ENCODE data around the gene VPS52. TPM values are rescaled to one million over a fixed set of nuclear protein-coding genes. Genes with fewer than 3 reads are reported as not detected.
"Not testable (repeated sequence)": the region's sequence is repeated elsewhere in the genome, so short reads cannot be mapped to it uniquely, and the experiment has no call there.

The VPS52 gene
- total and polyA plus RNA-seq, 2 experiments from 2014 or later: 37.1 to 64.8 TPM

GRCh38 chr6:33276864-33277662 lies 5.4 kb upstream of the VPS52 start, which contains the start of gene B3GALT4:
Gene B3GALT4, plus strand, starts transcription at chr6:33277123. Its CDS starts 297 bp downstream, at chr6:33277420.
- peak; percentile 43 for TF ChIP-seq CTCF (IDR thresholded peaks at IDR 0.05; ENCODE audit: low read depth, low read length)
- H3K9me3 ChIP-seq (ENCODE audit: low read depth): no peaks in the 10 kb centered on the region
- peak; percentile 79 to 83 for DNase-seq (ENCODE audit: low read depth in 1 of 2, low spot score in 1 of 2)
- H3K27ac ChIP-seq: peak within 1 kb of the TSS; percentile 42
- peaks cover 10% of the 10 kb centered on the region for H3K4me1 ChIP-seq (ENCODE audit: low read depth)
- peak within 1 kb of the TSS; percentile 51 for H3K4me3 ChIP-seq
- peaks cover 27% of the 10 kb centered on the region for H3K36me3 ChIP-seq
- no peaks in the 10 kb centered on the region for H3K27me3 ChIP-seq

GRCh38 chr6:33276581-33276863 lies 4.8 kb upstream of the VPS52 start:
- DNase-seq (ENCODE audit: low read depth in 1 of 2, low spot score in 1 of 2): no peak
- H3K27me3 ChIP-seq: no peaks in the 10 kb centered on the region
- H3K4me3 ChIP-seq: peak overlapping the region; percentile 51
- no peak for TF ChIP-seq CTCF (IDR thresholded peaks at IDR 0.05; ENCODE audit: low read depth, low read length)
- no peaks in the 10 kb centered on the region for H3K9me3 ChIP-seq (ENCODE audit: low read depth)
- H3K36me3 ChIP-seq: peaks cover 27% of the 10 kb centered on the region
- peak overlapping the region; percentile 42 for H3K27ac ChIP-seq
- peaks cover 10% of the 10 kb centered on the region for H3K4me1 ChIP-seq (ENCODE audit: low read depth)

- not testable (repeated sequence) for H3K9me3 ChIP-seq (ENCODE audit: low read depth); H3K27ac ChIP-seq; H3K27me3 ChIP-seq; H3K4me1 ChIP-seq (ENCODE audit: low read depth); DNase-seq (ENCODE audit: low read depth in 1 of 2, low spot score in 1 of 2); H3K4me3 ChIP-seq
- H3K36me3 ChIP-seq: peaks cover 27% of the 10 kb centered on the region
Measured at GRCh38 chr6:33275795-33276580, 4.3 kb upstream of the VPS52 start.

GRCh38 chr6:33273924-33274902 lies 2.5 kb upstream of the VPS52 start:
- H3K4me1 ChIP-seq (ENCODE audit: low read depth): peaks cover 10% of the 10 kb centered on the region
- H3K4me3 ChIP-seq: no peak overlapping the region
- TF ChIP-seq CTCF (IDR thresholded peaks at IDR 0.05; ENCODE audit: low read depth, low read length): no peak
- no peak for DNase-seq (ENCODE audit: low read depth in 1 of 2, low spot score in 1 of 2)
- H3K36me3 ChIP-seq: peaks cover 27% of the 10 kb centered on the region
- peak overlapping the region; percentile 8 for H3K27ac ChIP-seq
- H3K27me3 ChIP-seq: no peaks in the 10 kb centered on the region
- H3K9me3 ChIP-seq (ENCODE audit: low read depth): no peaks in the 10 kb centered on the region

GRCh38 chr6:33273129-33273923 lies 1.6 kb upstream of the VPS52 start:
- no peaks in the 10 kb centered on the region for H3K27me3 ChIP-seq
- H3K4me3 ChIP-seq: peak overlapping the region; percentile 84
- peaks cover 34% of the 10 kb centered on the region for H3K36me3 ChIP-seq
- peak overlapping the region; percentile 16 for H3K27ac ChIP-seq
- peaks cover 10% of the 10 kb centered on the region for H3K4me1 ChIP-seq (ENCODE audit: low read depth)
- no peaks in the 10 kb centered on the region for H3K9me3 ChIP-seq (ENCODE audit: low read depth)
- TF ChIP-seq CTCF (IDR thresholded peaks at IDR 0.05; ENCODE audit: low read depth, low read length): no peak
- no peak for DNase-seq (ENCODE audit: low read depth in 1 of 2, low spot score in 1 of 2)
